HL-60 (cell line): ENCODE results near the gene ZNF443.

Source experiments
- DNase-seq, 2 experiments: peaks; one replicate each; pipeline ENCODE4 v3.0.0-alpha.2; 2010 to 2020; ENCODE audit warnings: low read depth in 1 of 2, low spot score in 1 of 2
- H3K27ac ChIP-seq: fragments of 250-450 bp; sonication (Bioruptor Pico); replicated peaks from 2 replicates; pipeline ENCODE4 v1.5.1; 2020; ENCODE audit warnings: mild to moderate bottlenecking, moderate library complexity
- H3K27me3 ChIP-seq: fragments of 250-450 bp; sonication (Bioruptor Pico); 2 replicates; pipeline ENCODE4 v1.5.1; 2021; ENCODE audit warnings: mild to moderate bottlenecking, moderate library complexity; ENCODE audit not compliant: insufficient read depth, poor library complexity, severe bottlenecking
- H3K4me3 ChIP-seq: replicated peaks from 2 replicates; pipeline ENCODE4 v1.5.1; 2011; ENCODE audit warnings: mild to moderate bottlenecking, control low read depth, low read length; ENCODE audit not compliant: insufficient read depth
- CTCF ChIP-seq: IDR thresholded peaks from one replicate; pipeline ENCODE4 v1.5.1; 2011; ENCODE audit warnings: low read length, control low read depth, inconsistent platforms; ENCODE audit not compliant: insufficient read depth
- GABPA ChIP-seq: IDR thresholded peaks from 2 replicates; pipeline ENCODE4 v1.6.1; 2012; ENCODE audit warnings: low read depth
- POLR2AphosphoS5 ChIP-seq: IDR thresholded peaks from 2 replicates; pipeline ENCODE4 v1.6.1; 2012; ENCODE audit warnings: low read depth
- SPI1 ChIP-seq: IDR thresholded peaks from 2 replicates; pipeline ENCODE4 v1.6.1; 2012; ENCODE audit warnings: low read depth, mild to moderate bottlenecking, borderline replicate concordance
- TF ChIP-seq, protein P1 (sequence below): IDR thresholded peaks from 2 replicates; pipeline ENCODE4 v1.6.1; 2012; ENCODE audit warnings: low read depth; ENCODE audit not compliant: insufficient replicate concordance

ZNF443 gene

DNA sequence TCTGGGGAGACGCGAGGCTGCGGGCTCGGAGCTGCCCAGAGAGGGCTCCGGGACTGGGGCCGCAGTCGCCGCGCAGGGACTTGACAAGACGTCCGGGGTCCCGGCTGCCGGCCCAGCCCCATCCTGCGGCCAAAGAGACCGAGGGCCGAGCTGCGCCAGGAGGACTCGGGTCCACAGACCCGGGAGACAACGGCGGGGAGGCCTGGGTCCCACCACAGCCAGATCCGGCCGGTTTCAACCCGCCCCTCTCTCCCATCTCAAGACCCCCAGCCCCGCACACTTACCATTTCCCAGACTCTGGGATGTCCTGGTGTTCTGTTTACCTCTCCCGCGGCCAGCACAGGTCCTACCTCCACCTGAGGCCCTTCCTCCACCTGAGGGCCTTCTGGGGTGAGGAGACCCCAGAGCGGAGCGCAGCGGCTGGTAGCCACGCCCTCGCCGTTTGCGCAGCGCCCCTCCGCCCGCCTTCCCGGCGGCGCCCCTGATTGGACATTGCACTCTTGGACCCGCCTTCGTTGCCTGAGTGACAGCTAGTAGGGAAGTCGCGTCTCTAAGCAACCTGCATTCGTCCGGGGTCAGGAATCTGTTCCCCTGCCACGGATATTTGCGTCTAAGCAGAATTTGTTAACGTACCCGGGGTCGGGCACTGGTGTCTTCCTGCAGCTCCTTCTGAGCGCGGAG, 43.7 kb upstream of the ZNF443 start, which contains the start of gene ZNF709:
TSS of gene ZNF709 (minus strand) at position 446 of the 681 bp plus-strand sequence. CDS start at position 287, 159 bp downstream.
- Histone ChIP-seq H3K27ac (no peak within 1 kb of the TSS), H3K27me3 (no peaks in the 10 kb centered on the region), H3K4me3 (no peak within 1 kb of the TSS)
- DNase-seq: peak in 1 of 2 experiments; percentile 84
- TF ChIP-seq SPI1: peak; percentile 34; the same call in 1 of the 2 replicates
- TF ChIP-seq GABPA: no peak

- no peaks in the 10 kb centered on the region for H3K27me3 ChIP-seq
- H3K27ac ChIP-seq: no peak overlapping the region
- TF ChIP-seq GABPA: no peak
- no peak for TF ChIP-seq SPI1
- no peak for TF ChIP-seq CTCF
- TF ChIP-seq, protein P1, sequence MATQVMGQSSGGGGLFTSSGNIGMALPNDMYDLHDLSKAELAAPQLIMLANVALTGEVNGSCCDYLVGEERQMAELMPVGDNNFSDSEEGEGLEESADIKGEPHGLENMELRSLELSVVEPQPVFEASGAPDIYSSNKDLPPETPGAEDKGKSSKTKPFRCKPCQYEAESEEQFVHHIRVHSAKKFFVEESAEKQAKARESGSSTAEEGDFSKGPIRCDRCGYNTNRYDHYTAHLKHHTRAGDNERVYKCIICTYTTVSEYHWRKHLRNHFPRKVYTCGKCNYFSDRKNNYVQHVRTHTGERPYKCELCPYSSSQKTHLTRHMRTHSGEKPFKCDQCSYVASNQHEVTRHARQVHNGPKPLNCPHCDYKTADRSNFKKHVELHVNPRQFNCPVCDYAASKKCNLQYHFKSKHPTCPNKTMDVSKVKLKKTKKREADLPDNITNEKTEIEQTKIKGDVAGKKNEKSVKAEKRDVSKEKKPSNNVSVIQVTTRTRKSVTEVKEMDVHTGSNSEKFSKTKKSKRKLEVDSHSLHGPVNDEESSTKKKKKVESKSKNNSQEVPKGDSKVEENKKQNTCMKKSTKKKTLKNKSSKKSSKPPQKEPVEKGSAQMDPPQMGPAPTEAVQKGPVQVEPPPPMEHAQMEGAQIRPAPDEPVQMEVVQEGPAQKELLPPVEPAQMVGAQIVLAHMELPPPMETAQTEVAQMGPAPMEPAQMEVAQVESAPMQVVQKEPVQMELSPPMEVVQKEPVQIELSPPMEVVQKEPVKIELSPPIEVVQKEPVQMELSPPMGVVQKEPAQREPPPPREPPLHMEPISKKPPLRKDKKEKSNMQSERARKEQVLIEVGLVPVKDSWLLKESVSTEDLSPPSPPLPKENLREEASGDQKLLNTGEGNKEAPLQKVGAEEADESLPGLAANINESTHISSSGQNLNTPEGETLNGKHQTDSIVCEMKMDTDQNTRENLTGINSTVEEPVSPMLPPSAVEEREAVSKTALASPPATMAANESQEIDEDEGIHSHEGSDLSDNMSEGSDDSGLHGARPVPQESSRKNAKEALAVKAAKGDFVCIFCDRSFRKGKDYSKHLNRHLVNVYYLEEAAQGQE: no peak
- no peak for TF ChIP-seq POLR2AphosphoS5
- no peak overlapping the region for H3K4me3 ChIP-seq
- no peak for DNase-seq
Observed at GRCh38 chr19:12484011-12484370, 43.2 kb upstream of the ZNF443 start.

- Histone ChIP-seq H3K4me3 (no peak overlapping the region), H3K27ac (no peak overlapping the region), H3K27me3 (no peaks in the 10 kb centered on the region)
- DNase-seq: no peak
- no peak for TF ChIP-seq POLR2AphosphoS5
- TF ChIP-seq, protein P1: no peak
- TF ChIP-seq GABPA: no peak
- TF ChIP-seq CTCF: no peak
- no peak for TF ChIP-seq SPI1
Observed at GRCh38 chr19:12482509-12482886, 41.7 kb upstream of the ZNF443 start.

GRCh38 chr19:12481781-12482508, 41.1 kb upstream of the ZNF443 start:
- Histone ChIP-seq H3K27ac (no peak overlapping the region), H3K27me3 (no peaks in the 10 kb centered on the region), H3K4me3 (no peak overlapping the region)
- no peak for TF ChIP-seq POLR2AphosphoS5
- TF ChIP-seq CTCF: no peak
- TF ChIP-seq, protein P1: no peak
- no peak for TF ChIP-seq GABPA
- TF ChIP-seq SPI1: no peak
- no peak for DNase-seq
